Measurements from ENCODE around the gene SNAP91.
A peak's percentile ranks its signal among the peaks of the same experiment; 100 is the strongest.

SNAP91 gene

DNA sequence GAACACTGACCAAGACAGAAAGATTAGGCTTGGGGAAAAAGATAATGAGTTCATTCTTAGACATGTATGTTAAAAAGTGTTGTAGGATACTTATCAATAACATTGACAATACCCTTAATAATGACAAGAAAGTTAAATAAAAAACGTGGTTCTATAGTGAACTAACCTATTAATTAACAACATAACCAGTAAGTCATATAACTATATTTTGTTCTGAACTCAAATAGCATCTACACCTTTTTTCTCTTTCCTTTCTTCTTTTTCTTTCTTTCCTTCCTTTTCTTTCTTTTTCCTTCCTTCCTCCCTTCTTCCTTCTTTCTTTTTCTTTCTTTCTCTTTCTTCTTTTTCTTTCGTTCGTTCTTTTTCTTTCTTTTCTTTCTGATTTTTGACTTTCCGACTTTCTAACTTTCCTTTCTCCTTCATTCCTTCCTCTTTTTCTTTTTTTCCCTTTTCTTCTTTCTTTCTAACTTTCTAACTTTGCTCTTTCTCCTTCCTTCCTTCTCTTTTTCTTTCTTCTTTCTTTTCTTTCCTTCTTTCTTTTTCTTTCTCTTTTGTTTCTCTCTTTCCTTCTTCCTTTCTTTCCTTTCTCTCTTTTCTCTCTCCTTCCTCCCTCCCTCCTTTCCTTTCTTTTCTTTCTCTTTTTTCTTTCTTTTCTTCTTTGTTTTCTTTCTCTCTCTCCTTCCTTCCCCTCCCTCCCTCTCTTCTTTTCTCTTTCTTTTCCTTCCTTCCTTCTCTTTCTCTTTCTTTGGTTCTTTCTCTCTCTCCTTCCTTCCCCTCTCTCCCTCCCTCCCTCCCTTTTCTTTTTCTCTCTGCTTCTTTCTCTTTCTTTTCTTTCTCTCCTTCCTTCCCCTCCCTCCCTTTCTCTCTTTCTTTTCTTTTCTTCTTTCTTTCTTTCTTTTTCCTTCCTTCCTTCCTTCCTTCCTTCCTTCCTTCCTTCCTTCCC, 172.0 kb downstream of the SNAP91 start:
- no peak for DNase-seq

DNA sequence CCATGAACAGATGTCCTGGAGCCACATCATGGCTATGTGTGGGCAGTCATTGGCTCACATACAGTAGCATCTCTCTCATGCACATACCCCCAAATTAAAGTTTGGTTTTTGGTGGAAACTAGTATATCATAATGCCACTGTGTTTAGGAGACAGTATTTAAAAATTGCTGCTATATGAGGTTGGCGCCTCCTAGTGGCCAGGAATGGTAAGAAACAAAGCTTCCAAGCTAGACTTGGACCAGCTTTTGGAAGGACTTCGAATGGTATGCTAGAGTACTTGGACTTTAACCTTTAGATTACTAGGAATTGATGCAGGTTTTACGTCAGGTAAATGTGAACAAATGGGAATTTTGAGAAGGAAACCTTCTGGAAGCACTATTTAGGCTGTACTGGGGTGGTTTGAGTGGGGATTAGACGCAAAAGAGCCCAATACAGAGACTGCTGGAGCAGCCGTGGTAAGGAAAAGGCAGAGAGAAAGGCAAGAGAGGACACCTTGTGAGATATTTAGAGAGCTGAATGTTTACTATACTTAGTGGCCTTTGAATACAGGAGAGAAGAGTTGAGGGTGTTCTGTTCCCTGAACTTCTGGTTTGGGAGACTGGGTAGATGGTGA, 172.8 kb downstream of the SNAP91 start:
- peak; percentile 72 for DNase-seq

DNA sequence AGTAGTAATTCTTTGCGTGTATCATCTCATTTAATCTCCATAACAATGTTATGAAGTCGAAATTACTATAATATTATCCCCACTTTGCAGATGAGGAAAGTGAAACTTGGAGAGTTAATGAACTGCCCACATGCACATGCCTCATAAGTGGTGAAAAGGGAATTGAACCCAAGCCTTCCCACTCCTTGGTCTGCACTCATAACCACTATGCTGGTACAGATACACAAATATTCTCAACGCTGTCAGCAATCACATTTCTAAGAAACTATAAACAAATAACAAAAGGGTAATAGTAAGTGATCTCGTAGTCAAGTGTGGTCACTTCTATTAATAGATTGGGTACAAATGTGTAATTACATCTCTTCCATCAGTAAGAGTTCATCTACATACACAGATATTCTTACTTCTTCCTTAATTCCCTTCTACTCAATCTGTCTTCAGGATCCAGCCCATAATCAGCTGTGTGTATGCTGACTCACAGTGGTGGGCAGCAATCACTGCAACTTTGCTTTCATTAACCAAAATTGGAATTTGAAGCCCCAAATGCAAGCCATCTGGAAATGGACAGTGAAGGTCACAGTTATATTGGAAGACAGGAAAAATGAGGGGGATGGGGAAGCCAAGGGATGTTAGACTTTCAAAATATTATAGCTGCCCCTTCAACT, 190.0 kb downstream of the SNAP91 start:
- DNase-seq, result no peak

DNA sequence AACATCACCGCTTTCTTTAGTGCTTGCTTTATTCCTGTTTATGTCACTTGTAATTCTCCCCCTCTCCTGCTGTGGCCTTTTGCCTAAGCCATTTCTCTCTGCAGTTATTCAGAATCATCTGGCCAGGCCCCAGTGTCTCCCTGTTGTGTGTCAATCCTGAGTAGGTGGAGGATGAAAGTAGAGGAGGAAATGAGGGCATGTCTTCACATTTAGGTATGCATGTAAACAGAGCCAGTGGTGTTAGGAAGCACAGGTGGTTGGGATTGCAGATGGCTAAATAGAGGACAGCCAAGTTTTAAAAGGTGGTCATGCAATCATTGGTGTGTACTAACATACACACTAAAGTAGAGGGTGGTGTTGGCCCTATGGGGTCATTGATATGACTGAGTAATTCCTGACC, 191.4 kb downstream of the SNAP91 start:
- DNase-seq, result no peak

DNA sequence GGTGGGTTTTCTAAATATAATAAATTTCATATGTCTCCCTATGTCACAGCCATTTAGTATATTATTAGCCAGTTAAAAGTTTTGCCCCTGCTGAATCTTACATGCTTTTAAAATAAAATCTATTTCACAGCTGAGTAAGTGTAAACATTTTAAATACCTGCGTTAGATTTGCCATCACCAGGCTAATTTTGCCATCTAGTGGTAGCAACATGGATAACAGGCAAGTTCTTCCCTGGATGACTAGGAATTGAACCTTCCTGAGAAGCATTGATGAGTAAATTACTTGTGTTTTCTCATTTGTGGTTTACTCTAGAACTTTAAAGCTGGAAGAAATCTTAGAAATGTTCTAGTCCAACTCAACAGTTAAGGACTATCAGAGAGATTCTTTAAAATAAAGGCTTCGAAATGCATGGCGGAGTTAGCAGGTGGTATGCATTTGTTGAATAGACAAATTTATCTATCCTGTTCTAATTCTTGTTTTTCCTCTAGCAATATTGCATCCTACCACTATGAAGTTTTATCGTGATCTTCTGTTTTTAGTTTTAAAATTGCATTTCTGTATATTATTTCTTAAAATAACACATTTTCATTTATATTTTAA, 193.9 kb downstream of the SNAP91 start:
- DNase-seq, result peak; percentile 67

DNA sequence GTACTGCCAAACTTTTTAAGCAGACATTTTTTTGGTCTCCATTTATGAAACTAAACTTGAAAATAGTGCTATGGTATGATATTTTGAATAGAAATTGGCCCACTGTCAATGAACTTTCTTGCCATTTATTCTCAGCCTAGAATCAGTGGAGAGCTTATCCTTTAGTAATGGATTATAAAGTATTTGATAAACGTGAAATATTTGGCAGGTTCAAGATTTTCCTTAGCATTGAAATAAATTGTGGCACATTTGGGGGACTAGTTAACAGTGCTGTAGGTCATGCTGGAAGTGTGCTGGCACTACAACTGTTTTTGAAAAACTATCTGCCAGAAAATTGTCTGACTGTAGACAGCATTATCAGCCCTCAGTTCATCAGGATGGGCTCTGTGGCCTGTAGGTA, 194.4 kb downstream of the SNAP91 start:
- DNase-seq, result no peak

DNA sequence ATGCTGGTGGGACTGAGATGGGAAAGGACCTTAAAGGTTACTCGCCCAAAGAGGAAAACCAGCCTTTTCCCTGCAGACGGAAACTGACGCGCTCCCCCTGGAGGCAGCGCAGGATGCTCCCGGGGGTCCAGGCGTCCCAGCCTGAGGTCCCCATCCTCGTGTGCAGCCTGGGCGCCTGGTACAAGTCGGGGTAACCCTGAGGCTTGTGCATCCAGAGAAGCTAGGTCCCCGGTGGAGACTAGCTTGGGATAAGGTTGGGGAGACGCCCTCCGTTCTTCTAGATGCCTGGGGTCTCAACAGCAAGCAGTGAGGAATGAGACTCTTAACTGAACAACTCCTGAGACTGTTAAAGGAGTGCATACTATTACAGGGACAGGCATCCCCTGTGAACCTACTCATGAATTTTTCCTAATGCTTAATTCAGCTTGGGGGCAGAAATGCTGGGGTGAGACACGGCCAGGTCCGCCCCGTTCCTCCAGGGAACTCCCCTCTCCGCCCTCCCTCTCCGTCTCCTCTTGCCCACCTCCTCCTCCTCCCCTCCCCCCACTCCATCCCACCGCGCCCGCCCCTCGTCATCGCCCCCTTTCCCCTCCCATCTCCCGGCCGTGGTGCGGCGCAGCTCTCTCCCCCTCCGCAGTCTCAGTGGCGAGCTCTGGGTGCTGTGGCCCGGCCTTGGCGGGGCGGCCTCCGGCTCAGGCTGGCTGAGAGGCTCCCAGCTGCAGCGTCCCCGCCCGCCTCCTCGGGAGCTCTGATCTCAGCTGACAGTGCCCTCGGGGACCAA, 196.8 kb downstream of the SNAP91 start, which contains the start of gene PRSS35:
PRSS35 (plus strand) TSS at position 634 of the 781 bp plus-strand sequence. CDS start 10,908 bp downstream, outside the sequence.
- DNase-seq, result peak; percentile 36

DNA sequence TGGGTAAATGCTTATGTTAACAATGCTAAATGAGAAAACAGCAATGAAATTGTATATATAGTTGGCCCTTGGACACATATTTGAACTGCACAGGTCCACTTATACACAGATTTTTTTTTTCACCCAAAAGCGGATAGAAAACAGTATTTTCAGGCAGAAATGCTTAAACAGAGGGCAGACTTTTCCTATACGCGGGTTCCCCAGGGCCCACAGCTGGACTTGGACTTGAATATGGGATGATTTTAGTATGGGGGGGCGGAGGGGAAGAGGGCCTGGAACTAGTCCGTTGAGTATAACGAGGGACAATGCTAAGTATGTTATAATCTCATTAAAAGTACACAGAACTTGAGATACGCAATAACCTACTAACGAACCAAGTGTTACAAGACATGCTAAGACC, 197.6 kb downstream of the SNAP91 start:
- DNase-seq, result no peak

DNA sequence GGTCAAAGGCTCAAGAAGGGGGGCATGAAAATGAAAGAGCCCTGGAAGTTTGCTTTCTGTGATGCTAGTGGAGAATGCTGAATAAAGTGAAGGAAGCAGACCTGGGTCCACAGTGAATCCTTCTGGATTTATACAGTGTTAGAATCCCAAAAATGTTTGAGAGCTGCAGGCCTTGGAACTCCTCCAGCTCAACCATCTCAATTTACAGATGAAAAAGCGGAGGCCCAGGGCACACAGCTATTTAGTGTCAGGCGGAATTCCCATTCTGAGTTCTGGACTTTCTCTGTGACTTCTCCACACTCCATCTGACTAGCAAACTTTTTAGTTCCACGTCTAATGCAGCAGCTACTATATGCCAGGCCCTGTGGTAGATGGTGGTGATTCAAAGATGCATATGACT, 198.1 kb downstream of the SNAP91 start:
- DNase-seq, result no peak

DNA sequence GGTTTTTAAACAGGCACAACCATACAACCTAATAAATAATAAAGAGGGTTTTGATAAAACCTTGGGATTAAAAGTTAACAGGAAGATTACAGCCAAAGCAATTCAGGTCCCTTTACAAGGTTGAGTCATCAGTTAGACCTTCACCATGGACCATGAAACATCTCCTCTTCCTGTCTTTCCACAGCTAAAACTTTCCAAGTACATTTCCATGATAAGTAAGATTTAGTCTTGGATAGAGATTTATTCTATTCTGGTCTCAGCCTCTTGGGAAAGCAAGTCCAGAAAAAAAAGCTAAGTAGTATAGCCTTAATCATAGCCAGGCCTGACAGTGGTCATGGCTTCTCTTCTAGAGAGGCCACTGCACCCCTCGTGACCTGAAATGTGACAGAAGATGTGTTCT, 199.5 kb downstream of the SNAP91 start:
- no peak for DNase-seq

DNA sequence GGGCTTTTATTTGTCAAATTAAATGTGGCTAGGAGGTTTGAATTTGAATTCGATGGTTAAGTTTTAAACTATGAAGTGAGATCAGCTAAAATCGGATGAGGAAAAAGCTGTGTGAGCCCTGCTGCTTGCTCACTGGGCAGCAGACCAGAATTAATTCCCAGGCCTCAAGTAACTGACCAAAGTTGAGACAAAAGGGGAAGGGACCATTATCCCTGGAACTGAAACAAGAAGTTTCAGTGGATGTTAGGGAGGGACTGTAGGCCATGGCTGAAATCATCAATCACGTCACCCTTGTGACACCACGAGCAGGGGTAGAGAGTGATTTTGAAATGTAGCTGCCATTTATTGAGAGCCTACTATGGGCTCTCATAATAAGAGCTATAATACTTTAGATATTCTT, 203.5 kb downstream of the SNAP91 start:
- DNase-seq, result no peak
